K562 (cell line): ENCODE data around the gene SH3BP2. TPM values are rescaled to one million over a fixed set of nuclear protein-coding genes. Genes with fewer than 3 reads are reported as not detected.

ENCODE experiments used
- BRD9 ChIP-seq: fragments of 450-650 bp; IDR thresholded peaks from 2 replicates; pipeline ENCODE4 v1.6.1; 2018; ENCODE audit warnings: low read depth; ENCODE audit not compliant: partially characterized antibody
- CBFA2T3 ChIP-seq: fragments of 450-650 bp; IDR thresholded peaks from 2 replicates; pipeline ENCODE4 v1.6.1; 2017
- E2F6 ChIP-seq, 2 experiments: IDR thresholded peaks; 2 replicates each; pipeline ENCODE4 v1.6.1; 2011; ENCODE audit warnings: borderline replicate concordance in 1 of 2, control low read depth in 1 of 2, low read depth in 1 of 2, low read length in 1 of 2, mild to moderate bottlenecking in 1 of 2, mixed read lengths in 1 of 2, moderate library complexity in 1 of 2; ENCODE audit not compliant: insufficient read depth in 1 of 2, insufficient read length in 1 of 2, poor library complexity in 1 of 2, severe bottlenecking in 1 of 2; ENCODE audit errors: extremely low read depth in 1 of 2
- HDGF ChIP-seq: fragments of 450-650 bp; IDR thresholded peaks from 2 replicates; pipeline ENCODE4 v1.6.1; 2016
- KDM2B ChIP-seq: fragments of 250-450 bp; sonication (Bioruptor Pico); IDR thresholded peaks from 2 replicates; pipeline ENCODE4 v1.8.0; 2021; ENCODE audit warnings: mild to moderate bottlenecking, moderate library complexity
- KLF1 ChIP-seq: fragments of 450-650 bp; IDR thresholded peaks from 2 replicates; pipeline ENCODE4 v1.6.1; 2016; ENCODE audit warnings: missing genetic modification characterization, missing compliant biosample characterization
- POLR2G ChIP-seq: fragments of 200-400 bp; formaldehyde crosslinking; IDR thresholded peaks from 2 replicates; pipeline ENCODE4 v1.6.1; 2017; ENCODE audit warnings: low read depth, mild to moderate bottlenecking, antibody characterized with exemption, low read length, moderate library complexity
- PURB ChIP-seq: sonication (generic); formaldehyde crosslinking; IDR thresholded peaks from 2 replicates; pipeline ENCODE4 v1.9.0; 2021; ENCODE audit warnings: low read depth, mild to moderate bottlenecking, missing genetic modification reagents
- RB1 ChIP-seq: fragments of 450-650 bp; IDR thresholded peaks from 2 replicates; pipeline ENCODE4 v1.6.1; 2017; ENCODE audit warnings: low read depth, mild to moderate bottlenecking
- SIRT6 ChIP-seq: IDR thresholded peaks from one replicate; pipeline ENCODE4 v1.6.1; 2012; ENCODE audit warnings: low read depth, mild to moderate bottlenecking, control low read depth, inconsistent platforms, low read length, moderate library complexity
- TCF7 ChIP-seq: sonication (generic); IDR thresholded peaks from 2 replicates; pipeline ENCODE4 v1.6.1; 2016; ENCODE audit warnings: antibody characterized with exemption, borderline replicate concordance
- ZBTB7A ChIP-seq: IDR thresholded peaks from 2 replicates; pipeline ENCODE4 v1.6.1; 2011; ENCODE audit warnings: low read depth, mild to moderate bottlenecking, low read length, moderate library complexity, borderline replicate concordance; ENCODE audit not compliant: control insufficient read depth
- ZNF124 ChIP-seq: sonication (generic); formaldehyde crosslinking; IDR thresholded peaks from 2 replicates; pipeline ENCODE4 v1.8.1; 2022; ENCODE audit warnings: missing genetic modification reagents
- ZNF644 ChIP-seq: fragments of 200-800 bp; sonication (Bioruptor generic); IDR thresholded peaks from 2 replicates; pipeline ENCODE4 v1.6.1; 2016; ENCODE audit warnings: low read depth, missing genetic modification characterization, missing compliant biosample characterization
- ZNF780A ChIP-seq: fragments of 250-450 bp; sonication (Bioruptor Pico); IDR thresholded peaks from 2 replicates; pipeline ENCODE4 v1.5.0; 2021; ENCODE audit warnings: mild to moderate bottlenecking
- polyA plus RNA-seq, 8 experiments: library from polyadenylated mRNA; depleted of rRNA in 4 of 8; stranded (reverse) in 5 of 8; unstranded in 3 of 8; fragments of >200 nt; fragmentation: Nextera tagmentation in 2 of 8; fragmentation: Illumina TruSeq in 1 of 8; extraction: Ambion mirVana in 2 of 8; extraction: Trizol in 1 of 8; gene quantifications; 2 replicates each; pipeline versions ENCODE4 v1.2.1 to v1.2.3, GENCODE V29; 2011 to 2014; ENCODE audit warnings: inconsistent platforms in 1 of 8, missing spikeins in 1 of 8
- total RNA-seq, 7 experiments: library from RNA; depleted of rRNA in 6 of 7; stranded (reverse); fragments of >200 nt in 6 of 7; fragmentation: Illumina TruSeq in 2 of 7; extraction: Trizol in 2 of 7; gene quantifications; 2 replicates each; pipeline versions ENCODE4 v1.2.1 to v1.2.3, GENCODE V29; 2011 to 2021; ENCODE audit warnings: low replicate concordance in 1 of 7

The SH3BP2 gene
- total and polyA plus RNA-seq, 9 of the 15 experiments (the other 6 are each of a cell fraction or from before 2014, with no cell fraction given): 0.34 to 16.0 (median 5.1) TPM

DNA sequence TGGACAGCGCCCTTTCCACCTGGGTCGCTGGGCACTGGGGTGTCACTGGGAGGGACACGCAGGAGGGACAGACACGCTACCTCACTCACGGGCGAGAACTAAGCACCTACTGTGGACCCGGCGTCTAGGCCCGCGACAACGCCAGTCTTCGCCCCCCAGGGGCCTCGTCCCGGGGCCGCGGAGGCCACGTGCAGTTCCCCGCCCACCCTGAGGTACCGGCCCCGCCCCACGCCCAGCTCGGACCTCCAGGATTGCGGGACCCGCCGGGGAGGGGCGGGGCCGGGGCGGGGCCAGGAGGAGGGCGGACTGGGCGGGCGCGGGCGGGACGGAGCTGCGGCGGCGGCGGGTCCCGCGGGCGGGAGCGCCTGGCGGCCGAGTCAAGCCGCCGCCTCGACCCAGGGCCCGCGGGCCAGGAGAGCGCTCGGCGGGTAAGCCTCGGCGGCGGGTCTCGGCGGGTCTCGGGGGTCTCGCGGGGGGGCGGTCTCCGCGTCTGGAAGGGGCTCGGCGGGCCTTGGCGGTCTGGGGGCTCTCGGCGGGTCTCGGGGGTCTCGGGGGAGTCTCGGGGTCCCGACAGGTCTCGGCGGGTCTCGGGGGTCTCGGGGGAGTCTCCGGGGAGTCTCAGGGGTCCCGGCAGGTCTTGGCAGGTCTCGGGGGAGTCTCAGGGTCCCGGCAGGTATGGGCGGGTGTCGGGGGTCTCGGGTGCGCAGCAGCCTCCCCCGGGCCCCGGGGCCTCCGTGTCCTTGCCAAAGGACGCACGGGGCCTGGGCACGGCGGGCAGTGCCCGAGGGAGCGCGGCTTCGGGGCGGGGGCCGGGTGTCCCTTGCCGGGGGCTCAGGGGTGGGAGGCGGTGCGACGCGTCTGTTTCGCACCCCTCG is at the start of gene SH3BP2 (continued):
- TF ChIP-seq E2F6 (IDR thresholded peaks at IDR 0.05; ENCODE audit: borderline replicate concordance in 1 of 2, extremely low read depth in 1 of 2, insufficient read depth in 1 of 2, insufficient read length in 1 of 2, low read depth in 1 of 2, low read length in 1 of 2, poor library complexity in 1 of 2, severe bottlenecking in 1 of 2) (peak; percentile 91 to 97), HDGF (no peak), ZNF780A (CRISPR knock-in tag) (no peak), CBFA2T3 (no peak), KLF1 (tag) (no peak), POLR2G (peak; percentile 77), BRD9 (no peak), RB1 (no peak; the same call in 1 of the 2 replicates), TCF7 (no peak), ZBTB7A (peak; percentile 92; the same call in 1 of the 2 replicates), SIRT6 (no peak), ZNF124 (CRISPR knock-in tag) (no peak), PURB (CRISPR knock-in tag) (no peak), ZNF644 (tag) (no peak), KDM2B (no peak)
